Spleen (tissue), 7 donors: ENCODE results near the gene RPS6KA6.

Source experiments
- CTCF ChIP-seq, 11 experiments: fragments of 200-600 bp in 7 of 11; fragments of 450-650 bp in 4 of 11; sonication (generic) in 4 of 11; IDR thresholded peaks in 8 of 11; conservative IDR thresholded peaks in 3 of 11; 1 replicate in 7 of 11; 2 replicates in 4 of 11; pipeline versions ENCODE4 v1.4.0 to v1.8.0; 2016 to 2021; ENCODE audit warnings: antibody characterized with exemption in 11 of 11, inconsistent platforms in 4 of 11, mild to moderate bottlenecking in 1 of 11
- POLR2A ChIP-seq, 3 donors: fragments of 450-650 bp; IDR thresholded peaks; one replicate each; pipeline ENCODE4 v1.5.1; 2017; ENCODE audit warnings: antibody characterized with exemption in 3 of 3, mild to moderate bottlenecking in 1 of 3
- POLR2AphosphoS5 ChIP-seq, 3 donors: sonication (generic); formaldehyde crosslinking; IDR thresholded peaks; one replicate each; pipeline ENCODE4 v1.5.1; 2017; ENCODE audit warnings: antibody characterized with exemption in 3 of 3
- donor health status: DM: no; HTN: no; CAD: no; lungs with moderate emphysema.
- donor health status: DM: no; HTN: no; CAD: no.
- donor health status: DM: no; HTN: no; CAD: no.

GRCh38 chrX:84123585-84123984, 64.4 kb downstream of the RPS6KA6 start:
- TF ChIP-seq POLR2A (IDR thresholded peaks at IDR 0.05) (no peak), POLR2AphosphoS5 (IDR thresholded peaks at IDR 0.05) (no peak), CTCF (IDR thresholded peaks at IDR 0.05 in 8 of 11, conservative IDR thresholded peaks at IDR 0.05 in 3 of 11) (no peak)
